ENCODE data around the gene NSUN7.

The NSUN7 gene

GRCh38 chr4:40713798-40714197 is 36.0 kb upstream of the NSUN7 start:
- no peak for DNase-seq (ENCODE audit: low read depth)
- TF ChIP-seq, protein P1, sequence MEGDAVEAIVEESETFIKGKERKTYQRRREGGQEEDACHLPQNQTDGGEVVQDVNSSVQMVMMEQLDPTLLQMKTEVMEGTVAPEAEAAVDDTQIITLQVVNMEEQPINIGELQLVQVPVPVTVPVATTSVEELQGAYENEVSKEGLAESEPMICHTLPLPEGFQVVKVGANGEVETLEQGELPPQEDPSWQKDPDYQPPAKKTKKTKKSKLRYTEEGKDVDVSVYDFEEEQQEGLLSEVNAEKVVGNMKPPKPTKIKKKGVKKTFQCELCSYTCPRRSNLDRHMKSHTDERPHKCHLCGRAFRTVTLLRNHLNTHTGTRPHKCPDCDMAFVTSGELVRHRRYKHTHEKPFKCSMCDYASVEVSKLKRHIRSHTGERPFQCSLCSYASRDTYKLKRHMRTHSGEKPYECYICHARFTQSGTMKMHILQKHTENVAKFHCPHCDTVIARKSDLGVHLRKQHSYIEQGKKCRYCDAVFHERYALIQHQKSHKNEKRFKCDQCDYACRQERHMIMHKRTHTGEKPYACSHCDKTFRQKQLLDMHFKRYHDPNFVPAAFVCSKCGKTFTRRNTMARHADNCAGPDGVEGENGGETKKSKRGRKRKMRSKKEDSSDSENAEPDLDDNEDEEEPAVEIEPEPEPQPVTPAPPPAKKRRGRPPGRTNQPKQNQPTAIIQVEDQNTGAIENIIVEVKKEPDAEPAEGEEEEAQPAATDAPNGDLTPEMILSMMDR (conservative IDR thresholded peaks at IDR 0.05; ENCODE audit: low read length), result no peak
- no peak overlapping the region for H3K4me3 ChIP-seq (ENCODE audit: low read length)

- no peak for DNase-seq (ENCODE audit: low read depth)
- TF ChIP-seq, protein P1 (conservative IDR thresholded peaks at IDR 0.05; ENCODE audit: low read length), result no peak
- no peak overlapping the region for H3K4me3 ChIP-seq (ENCODE audit: low read length)
Observed at GRCh38 chr4:40718586-40718985, 31.2 kb upstream of the NSUN7 start.

DNA sequence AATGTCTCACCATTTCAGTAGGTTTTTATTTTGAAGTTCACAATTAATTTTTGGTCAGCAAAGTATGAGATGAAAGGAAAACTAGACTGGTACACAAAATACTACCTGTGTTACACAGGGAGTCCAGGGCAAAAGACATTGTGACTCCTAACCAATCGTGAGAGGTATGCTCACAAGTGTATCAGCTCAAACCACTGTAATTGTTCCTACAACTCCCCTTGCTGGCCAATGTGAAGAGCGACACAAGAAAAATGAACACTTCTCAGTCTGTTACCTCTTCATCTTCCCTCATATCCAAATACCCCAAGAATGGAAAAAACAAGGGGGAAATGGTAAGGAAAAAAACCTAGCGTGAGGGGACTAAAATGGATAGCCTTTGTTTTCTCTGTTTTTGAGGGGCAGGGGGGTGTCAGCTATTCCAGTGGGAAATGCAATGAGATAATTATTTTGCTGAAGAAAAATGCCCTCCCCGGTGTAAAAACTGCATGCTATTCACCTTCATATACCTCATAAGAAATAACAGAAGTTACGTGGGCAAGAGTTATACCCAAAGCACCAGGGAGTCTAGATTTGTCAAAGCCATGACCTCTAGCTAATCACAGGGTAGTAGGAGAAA is 30.6 kb upstream of the NSUN7 start:
- TF ChIP-seq, protein P1 (conservative IDR thresholded peaks at IDR 0.05; ENCODE audit: low read length), result peak; percentile 75
- no peak overlapping the region for H3K4me3 ChIP-seq (ENCODE audit: low read length)
- DNase-seq (ENCODE audit: low read depth), result peak; percentile 69

GRCh38 chr4:40720351-40720750 is 29.4 kb upstream of the NSUN7 start:
- no peak for DNase-seq (ENCODE audit: low read depth)
- TF ChIP-seq, protein P1 (conservative IDR thresholded peaks at IDR 0.05; ENCODE audit: low read length), result no peak
- H3K4me3 ChIP-seq (ENCODE audit: low read length), result no peak overlapping the region

DNA sequence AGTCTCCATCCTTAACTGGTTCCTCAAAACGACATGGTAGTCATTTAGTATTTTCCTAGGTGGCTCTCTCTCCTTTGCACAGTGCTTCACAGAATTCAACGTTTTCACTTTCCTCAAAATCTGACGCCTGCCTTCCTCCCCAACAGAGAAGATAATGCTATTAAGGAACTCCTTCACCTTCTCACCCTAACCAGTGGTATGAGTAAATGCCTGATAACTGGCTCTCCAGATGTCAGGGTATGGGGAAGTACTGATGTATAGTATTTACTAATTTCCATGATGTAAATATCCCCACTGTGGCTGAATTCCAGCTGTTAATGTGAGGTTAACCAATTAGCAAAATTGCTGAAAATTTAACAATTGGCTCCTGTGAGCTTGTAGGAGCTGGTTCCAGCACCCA is 28.8 kb upstream of the NSUN7 start:
- TF ChIP-seq, protein P1 (conservative IDR thresholded peaks at IDR 0.05; ENCODE audit: low read length), result no peak
- H3K4me3 ChIP-seq (ENCODE audit: low read length), result no peak overlapping the region
- no peak for DNase-seq (ENCODE audit: low read depth)

DNA sequence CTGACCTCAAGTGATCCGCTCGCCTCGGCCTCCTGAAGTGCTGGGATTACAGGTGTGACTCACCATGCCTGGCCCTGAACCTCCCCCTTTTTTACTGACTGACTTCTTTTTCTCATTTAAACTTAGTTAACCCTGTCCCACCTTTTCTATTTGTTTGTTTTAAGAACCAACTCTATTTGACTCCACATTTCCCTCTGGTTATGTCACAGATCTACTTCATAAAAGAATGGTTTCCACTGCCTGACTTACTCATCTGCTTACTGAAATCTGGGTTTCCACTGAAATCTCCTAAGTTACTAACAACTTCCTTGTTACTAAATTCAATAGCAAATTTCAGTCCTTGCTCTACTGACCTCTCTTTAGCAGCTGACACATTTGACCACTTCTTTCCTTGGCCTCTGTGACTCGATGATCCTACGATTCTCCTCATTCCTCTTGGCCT is 28.0 kb upstream of the NSUN7 start:
- TF ChIP-seq, protein P1 (conservative IDR thresholded peaks at IDR 0.05; ENCODE audit: low read length), result no peak

DNA sequence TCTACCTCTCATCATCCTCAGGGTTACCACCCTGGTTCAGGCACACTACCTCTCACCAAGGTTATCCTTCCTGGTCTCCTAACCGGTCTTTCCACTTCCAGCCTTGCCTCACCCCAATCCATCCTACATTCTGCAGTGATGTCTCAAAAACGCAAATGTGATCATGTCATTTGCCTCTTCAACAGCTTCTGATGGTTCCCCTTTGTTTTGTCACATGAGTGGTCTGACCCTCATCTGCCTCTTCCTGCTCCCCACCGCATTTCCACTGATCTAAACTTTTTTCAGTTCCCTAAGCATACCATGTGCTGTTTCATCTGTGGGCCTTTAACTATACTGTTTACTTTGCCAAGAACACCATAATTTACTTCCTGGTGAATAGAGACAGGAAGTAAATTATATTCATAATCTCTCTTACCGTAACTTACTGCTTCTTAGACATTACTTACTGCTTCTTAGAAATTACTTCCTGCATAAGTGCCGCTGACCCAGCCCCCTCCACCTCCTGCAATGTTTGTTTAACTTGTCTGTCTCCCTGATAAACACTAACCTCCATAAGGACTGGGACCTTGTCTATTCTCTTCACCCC is 27.1 kb upstream of the NSUN7 start:
- DNase-seq (ENCODE audit: low read depth), result no peak
- no peak overlapping the region for H3K4me3 ChIP-seq (ENCODE audit: low read length)
- TF ChIP-seq, protein P1 (conservative IDR thresholded peaks at IDR 0.05; ENCODE audit: low read length), result no peak

More for the DNA sequence above, 28.0 kb upstream of the NSUN7 start:
- H3K4me3 ChIP-seq (ENCODE audit: low read length), result no peak overlapping the region
- peak; percentile 17 for DNase-seq (ENCODE audit: low read depth)
